NCI-H187 (cell line): Measurements from ENCODE around the gene TAF11.
"Not testable (repeated sequence)": the region's sequence is repeated elsewhere in the genome, so short reads cannot be mapped to it uniquely, and the experiment has no call there.

Experiments used
- DNase-seq, 2 experiments: peaks; one replicate each; lab custom pipeline; 2025; lab: John Stamatoyannopoulos, UW

Gene TAF11

GRCh38 chr6:34904990-34905613, 17.3 kb upstream of the TAF11 start:
- DNase-seq = no peak

GRCh38 chr6:34901930-34902329, 14.1 kb upstream of the TAF11 start:
- DNase-seq = no peak

GRCh38 chr6:34900321-34901031, 12.6 kb upstream of the TAF11 start:
- no peak for DNase-seq

GRCh38 chr6:34899748-34900147, 11.9 kb upstream of the TAF11 start:
- not testable (repeated sequence) for DNase-seq

GRCh38 chr6:34897716-34898115, 9.9 kb upstream of the TAF11 start:
- no peak for DNase-seq

GRCh38 chr6:34897130-34897529, 9.3 kb upstream of the TAF11 start:
- DNase-seq = no peak

GRCh38 chr6:34894693-34895092, 6.9 kb upstream of the TAF11 start:
- no peak for DNase-seq

GRCh38 chr6:34891296-34891695, 3.5 kb upstream of the TAF11 start:
- no peak for DNase-seq

- no peak for DNase-seq
These were observed 2.7 kb upstream of the TAF11 start for GRCh38 chr6:34890533-34890925.

- DNase-seq = peak; percentile 34 to 78
These were observed 1.2 kb upstream of the TAF11 start, which contains the start of gene ANKS1A for GRCh38 chr6:34888874-34889555. Gene ANKS1A, plus strand, starts transcription at chr6:34889255. Its CDS starts 148 bp downstream, at chr6:34889403.

GRCh38 chr6:34888514-34888856, 643 bp upstream of the TAF11 start:
- DNase-seq = no peak

- not testable (repeated sequence) for DNase-seq
These were observed 2.0 kb downstream of the TAF11 start for GRCh38 chr6:34885837-34886236.

GRCh38 chr6:34884996-34885395, 2.8 kb downstream of the TAF11 start:
- no peak for DNase-seq

- not testable (repeated sequence) for DNase-seq
These were observed 3.8 kb downstream of the TAF11 start for GRCh38 chr6:34884073-34884472.

- no peak for DNase-seq
These were observed 9.9 kb downstream of the TAF11 start for GRCh38 chr6:34877869-34878485.

GRCh38 chr6:34877259-34877658, 10.6 kb downstream of the TAF11 start:
- DNase-seq = no peak

- no peak for DNase-seq
These were observed 11.4 kb downstream of the TAF11 start for GRCh38 chr6:34876472-34876871.

- DNase-seq = no peak
These were observed 12.3 kb downstream of the TAF11 start for GRCh38 chr6:34875292-34876213.

GRCh38 chr6:34872332-34872731, 15.5 kb downstream of the TAF11 start:
- no peak for DNase-seq

- DNase-seq = no peak
These were observed 16.0 kb downstream of the TAF11 start for GRCh38 chr6:34871853-34872252.

- no peak for DNase-seq
These were observed 20.4 kb downstream of the TAF11 start for GRCh38 chr6:34867484-34867883.

- no peak for DNase-seq
These were observed 21.3 kb downstream of the TAF11 start for GRCh38 chr6:34866509-34866908.
